T-cell (primary cell): ENCODE measurements around the gene IDI2. TPM values are rescaled to one million over a fixed set of nuclear protein-coding genes. Genes with fewer than 3 reads are reported as not detected.

Source experiments
- ATAC-seq, 4 experiments: fragments of 200-7000 bp in 3 of 4; fragments of 150-1000 bp in 1 of 4; cut with Tn5 transposase; replicated peaks in 1 of 4; 1 replicate in 3 of 4; 2 replicates in 1 of 4; pipeline ENCODE4 v1.10.0; 2021; ENCODE audit warnings: moderate library complexity in 3 of 4, mild to moderate bottlenecking in 2 of 4, moderate number of reproducible peaks in 1 of 4
- CTCF ChIA-PET, 2 donors: fragments of 300-600 bp; sonication (Branson Sonifier 250); formaldehyde crosslinking; loops; one replicate each; lab custom pipeline; 2022; ENCODE audit warnings: antibody characterized with exemption in 2 of 2; lab: Charles Lee
- POLR2A ChIA-PET, 2 donors: fragments of 300-600 bp; sonication (Branson Sonifier 250); formaldehyde crosslinking; loops; one replicate each; lab custom pipeline; 2022; ENCODE audit warnings: antibody characterized with exemption in 2 of 2; lab: Charles Lee
- DNase-seq, 35 experiments: peaks; one replicate each; pipeline versions ENCODE4 v3.0.0 to v3.0.0-alpha.2; 2013 to 2023
- H3K27ac ChIP-seq: one replicate; pipeline ENCODE4 v1.5.1; 2013; ENCODE audit warnings: low read length
- H3K27me3 ChIP-seq, 2 experiments: replicated peaks in 1 of 2; 1 replicate in 1 of 2; 2 replicates in 1 of 2; pipeline versions ENCODE4 v1.6.1 to v1.7.0; 2013; ENCODE audit warnings: low read length in 1 of 2, mixed read lengths in 1 of 2; ENCODE audit not compliant: control insufficient read depth in 2 of 2, insufficient read depth in 2 of 2; ENCODE audit errors: extremely low read depth in 1 of 2
- H3K36me3 ChIP-seq, 2 donors: 1 replicate in 1 of 2; 2 replicates in 1 of 2; pipeline versions ENCODE4 v1.6.1 to v1.7.0; 2013; ENCODE audit warnings: low read length in 1 of 2; ENCODE audit not compliant: control insufficient read depth in 2 of 2, insufficient read depth in 1 of 2; ENCODE audit errors: extremely low read depth in 1 of 2
- H3K4me1 ChIP-seq, 2 experiments: 1 replicate in 1 of 2; 2 replicates in 1 of 2; pipeline versions ENCODE4 v1.6.1 to v1.7.0; 2013; ENCODE audit warnings: low read length in 2 of 2, mixed read lengths in 1 of 2; ENCODE audit not compliant: insufficient read depth in 2 of 2, control insufficient read depth in 1 of 2; ENCODE audit errors: extremely low read depth in 1 of 2
- H3K4me3 ChIP-seq, 2 donors: 1 replicate in 1 of 2; 2 replicates in 1 of 2; pipeline versions ENCODE4 v1.5.1 to v1.7.0; 2013; ENCODE audit warnings: mild to moderate bottlenecking in 2 of 2, low read length in 1 of 2, moderate library complexity in 1 of 2; ENCODE audit not compliant: control insufficient read depth in 1 of 2; ENCODE audit errors: extremely low read depth in 1 of 2
- H3K9me3 ChIP-seq: 2 replicates; pipeline ENCODE4 v1.7.0; 2013
- H3K27ac Mint-ChIP-seq, 2 donors: one replicate each; pipeline ENCODE4 v1.8.0; 2020 to 2021; ENCODE audit warnings: mild to moderate bottlenecking in 2 of 2, mixed read lengths in 2 of 2
- H3K27me3 Mint-ChIP-seq, 2 donors: one replicate each; pipeline ENCODE4 v1.8.0; 2021 to 2022; ENCODE audit warnings: mixed read lengths in 2 of 2
- H3K36me3 Mint-ChIP-seq: one replicate; pipeline ENCODE4 v1.8.0; 2021; ENCODE audit warnings: mixed read lengths
- H3K4me1 Mint-ChIP-seq, 3 donors: one replicate each; pipeline ENCODE4 v1.8.0; 2020 to 2022; ENCODE audit warnings: mixed read lengths in 3 of 3, mild to moderate bottlenecking in 1 of 3
- H3K4me3 Mint-ChIP-seq, 3 donors: one replicate each; pipeline ENCODE4 v1.8.0; 2020 to 2022; ENCODE audit warnings: mild to moderate bottlenecking in 3 of 3, mixed read lengths in 3 of 3, moderate library complexity in 3 of 3
- H3K9me3 Mint-ChIP-seq, 3 donors: one replicate each; pipeline ENCODE4 v1.8.0; 2020 to 2022; ENCODE audit warnings: mixed read lengths in 3 of 3
- WGBS: methylation state at CpG from one replicate; pipeline ENCODE4 v1.1.5; 2013; ENCODE audit warnings: missing lambda C conversion rate; ENCODE audit not compliant: insufficient coverage; 5-methylcytosine and 5-hydroxymethylcytosine counted together
- total RNA-seq, 35 experiments: library from RNA in 6 of 35; stranded (reverse) in 6 of 35; fragments of 120-200 nt in 1 of 35; gene quantifications; one replicate each; pipeline versions ENCODE4 v1.2.1 to v1.2.4 and lab custom pipeline; 2013 to 2026

IDI2 gene
- total RNA-seq, 5 donors from 2014 or later (not counting 1 experiment from before 2014, with no cell fraction given), result not detected

- WGBS, result 3% methylated on average over 18 of the region's 34 CpGs
- Mint-ChIP-seq H3K27ac (peak overlapping the region; percentile 97 to 98), H3K4me3 (peak overlapping the region; percentile 91 to 94 (median 92)), H3K9me3 (no peaks in the 10 kb centered on the region), H3K27me3 (no peaks in the 10 kb centered on the region), H3K36me3 (peaks cover 18% of the 10 kb centered on the region), H3K4me1 (peaks cover 61 to 77% (median 69%) of the 10 kb centered on the region in 3 donors)
- Histone ChIP-seq H3K4me1 (peaks cover 35 to 40% of the 10 kb centered on the region in 2 experiments), H3K9me3 (no peaks in the 10 kb centered on the region), H3K4me3 (peak overlapping the region; percentile 78 to 96), H3K27ac (peak overlapping the region; percentile 95), H3K27me3 (no peaks in the 10 kb centered on the region), H3K36me3 (peaks cover 4 to 18% of the 10 kb centered on the region in 2 donors)
- ATAC-seq (peak in 2 of 4 experiments; percentile 0 to 2), DNase-seq (no peak)
- ChIA-PET CTCF (interaction anchor here in 1 of 2 donors (0.6 kb wide), 1 partner anchor 156 kb away, joined by 3 read pairs; no protein-coding TSS in a partner anchor), POLR2A (interaction anchor here (0.6 to 1.6 kb wide), 13 partner anchors 8 to 120 kb away, joined by 3 to 9 read pairs (median 4); partner anchors contain the start of gene GTPBP4 (in 1 of the 2))
These were observed 23.8 kb upstream of the IDI2 start for GRCh38 chr10:1049425-1049958.

DNA sequence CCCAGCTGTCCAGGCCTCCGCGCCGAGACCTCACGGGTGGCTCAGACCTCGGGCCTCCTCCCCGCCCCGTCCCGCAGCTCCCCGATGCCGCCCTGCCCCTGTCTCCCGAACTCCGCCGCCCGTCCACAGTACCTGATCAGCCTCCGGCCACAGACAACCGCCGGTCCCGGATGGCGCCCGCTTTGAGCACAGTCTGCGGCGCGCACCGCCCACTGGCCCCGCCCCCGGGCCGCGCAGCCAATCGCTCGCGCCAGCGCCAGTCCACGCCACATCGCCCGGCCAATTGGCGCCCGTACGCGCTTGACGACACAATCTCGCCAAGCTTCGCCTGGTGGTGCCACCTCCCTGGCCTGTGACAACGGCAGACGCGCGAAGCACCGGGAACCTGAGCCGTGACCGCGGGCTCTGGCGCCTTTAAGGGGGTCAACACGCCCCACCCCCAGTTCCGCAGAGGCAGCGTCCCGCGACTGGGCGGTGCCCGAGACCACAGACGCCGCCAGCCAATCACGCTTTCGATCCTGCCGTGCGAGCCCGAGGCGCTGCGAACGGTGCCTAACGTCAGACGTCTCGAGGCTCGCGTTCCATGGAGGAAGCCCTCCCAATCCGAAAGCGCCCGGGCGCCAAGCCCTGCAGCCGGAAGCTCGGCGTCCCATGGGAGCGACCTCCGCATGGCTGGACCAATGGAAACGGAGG is 23.2 kb upstream of the IDI2 start, which contains the start of gene IDI1:
Gene IDI1, minus strand, starts transcription at position 388 of the 693 bp plus-strand sequence. Its CDS starts 116 bp downstream, at position 272.
- Histone ChIP-seq H3K36me3 (peaks cover 4 to 18% of the 10 kb centered on the region in 2 donors), H3K4me1 (peaks cover 41% of the 10 kb centered on the region in 2 experiments), H3K9me3 (no peaks in the 10 kb centered on the region), H3K27ac (peak within 1 kb of the TSS; percentile 95), H3K27me3 (no peaks in the 10 kb centered on the region), H3K4me3 (peak within 1 kb of the TSS; percentile 78 to 96)
- CTCF ChIA-PET, result no interaction called here
- DNase-seq, result peak; percentile 90 to 98 (median 96)
- POLR2A ChIA-PET, result interaction anchor here (0.6 to 1.6 kb wide), 10 partner anchors 9 to 61 kb away, joined by 3 to 7 read pairs (median 4); partner anchors contain the start of gene GTPBP4 (in 1 of the 2)
- Mint-ChIP-seq H3K4me3 (peak within 1 kb of the TSS; percentile 91 to 94 (median 92)), H3K4me1 (peaks cover 61 to 77% (median 69%) of the 10 kb centered on the region in 3 donors), H3K27me3 (no peaks in the 10 kb centered on the region), H3K36me3 (peaks cover 16% of the 10 kb centered on the region), H3K27ac (peak within 1 kb of the TSS; percentile 97 to 98), H3K9me3 (no peaks in the 10 kb centered on the region)
- WGBS, result under 1% methylated on average over 80 of the region's 83 CpGs
- ATAC-seq, result peak; percentile 79 to 88 (median 86)

DNA sequence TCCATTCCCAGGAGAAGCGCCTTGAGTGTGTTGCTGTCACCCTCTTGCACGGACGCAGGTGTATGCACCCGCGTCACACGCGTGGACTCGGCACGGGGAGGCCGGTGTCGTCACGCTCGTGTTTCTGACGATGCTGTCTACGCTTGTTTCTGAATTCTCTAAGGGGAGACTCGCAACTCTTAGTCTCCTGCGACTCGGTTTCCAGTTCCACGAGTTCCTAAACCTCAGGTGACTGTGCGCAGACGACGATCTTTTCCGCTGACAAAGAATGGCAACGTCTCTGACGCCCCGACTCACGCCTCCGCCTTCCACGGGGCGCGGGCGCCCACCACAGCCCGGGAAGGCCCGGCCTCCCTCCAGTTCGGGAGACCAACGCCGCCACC is 22.7 kb upstream of the IDI2 start:
- Histone ChIP-seq H3K27ac (peak overlapping the region; percentile 95), H3K27me3 (no peaks in the 10 kb centered on the region), H3K4me1 (peaks cover 41 to 44% of the 10 kb centered on the region in 2 experiments), H3K9me3 (no peaks in the 10 kb centered on the region), H3K4me3 (peak overlapping the region; percentile 78 to 96), H3K36me3 (peaks cover 4 to 15% of the 10 kb centered on the region in 2 donors)
- ATAC-seq (peak; percentile 8 to 21 (median 10)), DNase-seq (peak in 32 of 35 experiments; percentile 61 to 83 (median 74))
- H3K4me3 Mint-ChIP-seq, result peak overlapping the region; percentile 91 to 94 (median 92)
- CTCF ChIA-PET, result interaction anchor here (0.6 to 0.7 kb wide), 2 partner anchors 11 to 48 kb away, joined by 3 read pairs; no protein-coding TSS in a partner anchor
- H3K27ac Mint-ChIP-seq, result peak overlapping the region; percentile 97 to 98
- H3K9me3 Mint-ChIP-seq, result no peaks in the 10 kb centered on the region
- under 1% methylated on average over 37 of the region's 37 CpGs for WGBS
- H3K27me3 Mint-ChIP-seq, result no peaks in the 10 kb centered on the region
- H3K4me1 Mint-ChIP-seq, result peaks cover 61 to 77% (median 69%) of the 10 kb centered on the region in 3 donors
- peaks cover 13% of the 10 kb centered on the region for H3K36me3 Mint-ChIP-seq
- POLR2A ChIA-PET, result interaction anchor here (0.7 to 1.6 kb wide), 4 partner anchors 15 to 60 kb away, joined by 3 to 5 read pairs (median 4); partner anchors contain the start of gene GTPBP4 (in 1 of the 2)

- WGBS, result 4% methylated on average over 7 of the region's 15 CpGs
- no peaks in the 10 kb centered on the region for H3K27me3 ChIP-seq
- no peaks in the 10 kb centered on the region for H3K9me3 ChIP-seq
- ATAC-seq (no peak), DNase-seq (peak in 1 of 35 experiments; percentile 15)
- peaks cover 41 to 48% of the 10 kb centered on the region in 2 experiments for H3K4me1 ChIP-seq
- H3K4me3 ChIP-seq, result peak overlapping the region; percentile 78 to 96
- H3K27ac ChIP-seq, result peak overlapping the region; percentile 95
- peaks cover 4 to 15% of the 10 kb centered on the region in 2 donors for H3K36me3 ChIP-seq
- peak overlapping the region; percentile 97 to 98 for H3K27ac Mint-ChIP-seq
- peaks cover 61 to 77% (median 71%) of the 10 kb centered on the region in 3 donors for H3K4me1 Mint-ChIP-seq
- H3K36me3 Mint-ChIP-seq, result peaks cover 17% of the 10 kb centered on the region
- H3K9me3 Mint-ChIP-seq, result no peaks in the 10 kb centered on the region
- peak overlapping the region; percentile 91 to 94 (median 92) for H3K4me3 Mint-ChIP-seq
- no peaks in the 10 kb centered on the region for H3K27me3 Mint-ChIP-seq
- CTCF ChIA-PET, result interaction anchor here (0.6 to 0.7 kb wide), 2 partner anchors 11 to 47 kb away, joined by 3 read pairs; no protein-coding TSS in a partner anchor
- POLR2A ChIA-PET, result interaction anchor here (0.6 to 1.2 kb wide), 3 partner anchors 15 to 27 kb away, joined by 3 to 5 read pairs (median 5); no protein-coding TSS in a partner anchor
These were observed 22.3 kb upstream of the IDI2 start for GRCh38 chr10:1047937-1048336.

DNA sequence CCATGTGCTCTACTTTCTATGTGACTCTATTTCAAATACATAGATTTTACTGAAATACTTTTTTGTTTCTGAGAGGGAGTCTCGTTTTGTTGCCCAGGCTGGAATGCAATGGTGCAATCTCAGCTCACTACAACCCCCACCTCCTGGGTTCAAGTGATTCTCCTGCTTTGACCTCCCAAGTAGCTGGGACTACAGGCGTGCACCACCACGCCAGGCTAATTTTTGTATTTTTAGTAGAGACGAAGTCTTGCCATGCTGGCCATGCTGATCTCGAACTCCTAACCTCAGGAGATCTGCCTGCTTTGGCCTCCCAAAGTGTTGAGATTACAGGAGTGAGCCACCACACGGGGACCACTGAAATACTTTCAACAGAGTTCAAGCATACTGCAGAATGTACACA is 19.8 kb upstream of the IDI2 start:
- Mint-ChIP-seq H3K27me3 (no peaks in the 10 kb centered on the region), H3K4me1 (peaks cover 45 to 52% (median 46%) of the 10 kb centered on the region in 3 donors), H3K4me3 (peak overlapping the region; percentile 17 to 60 (median 44)), H3K9me3 (no peaks in the 10 kb centered on the region), H3K27ac (peak overlapping the region; percentile 91 to 94), H3K36me3 (peaks cover 15% of the 10 kb centered on the region)
- ChIA-PET POLR2A (interaction anchor here in 1 of 2 donors (0.6 to 1.9 kb wide), 3 partner anchors 7 to 108 kb away, joined by 3 to 6 read pairs (median 6); partner anchors contain the start of gene GTPBP4), CTCF (no interaction called here)
- Histone ChIP-seq H3K27me3 (no peaks in the 10 kb centered on the region), H3K9me3 (no peaks in the 10 kb centered on the region), H3K36me3 (peaks cover 0 to 24% of the 10 kb centered on the region in 2 donors), H3K4me3 (no peak overlapping the region), H3K27ac (peak overlapping the region; percentile 39), H3K4me1 (peaks cover 35 to 37% of the 10 kb centered on the region in 2 experiments)
- 87% methylated on average over 4 of the region's 6 CpGs for WGBS
- ATAC-seq (no peak), DNase-seq (no peak)
